Skeletal muscle satellite cell (primary cell): ENCODE data around the gene PARD6G.

Source experiments
- H3K27me3 ChIP-seq: 2 replicates; pipeline ENCODE4 v1.7.0; 2013; ENCODE audit warnings: low read length; ENCODE audit not compliant: control insufficient read depth, insufficient read depth
- H3K36me3 ChIP-seq: 2 replicates; pipeline ENCODE4 v1.7.0; 2013; ENCODE audit warnings: mild to moderate bottlenecking, control low read depth, low read length; ENCODE audit not compliant: insufficient read depth
- H3K4me1 ChIP-seq: 2 replicates; pipeline ENCODE4 v1.7.0; 2013; ENCODE audit warnings: low read length; ENCODE audit not compliant: control insufficient read depth, insufficient read depth
- H3K4me2 ChIP-seq: 2 replicates; pipeline ENCODE4 v1.7.0; 2013; ENCODE audit warnings: mild to moderate bottlenecking, low read length
- H3K4me3 ChIP-seq: 2 replicates; pipeline ENCODE4 v1.7.0; 2013; ENCODE audit warnings: low read length
- H3K9ac ChIP-seq: 2 replicates; pipeline ENCODE4 v1.7.0; 2013; ENCODE audit warnings: mild to moderate bottlenecking, low read depth, low read length, moderate library complexity
- H3K9me3 ChIP-seq: replicated peaks from 2 replicates; pipeline ENCODE4 v1.7.0; 2013; ENCODE audit warnings: mild to moderate bottlenecking, control low read depth, low read length

The PARD6G gene

DNA sequence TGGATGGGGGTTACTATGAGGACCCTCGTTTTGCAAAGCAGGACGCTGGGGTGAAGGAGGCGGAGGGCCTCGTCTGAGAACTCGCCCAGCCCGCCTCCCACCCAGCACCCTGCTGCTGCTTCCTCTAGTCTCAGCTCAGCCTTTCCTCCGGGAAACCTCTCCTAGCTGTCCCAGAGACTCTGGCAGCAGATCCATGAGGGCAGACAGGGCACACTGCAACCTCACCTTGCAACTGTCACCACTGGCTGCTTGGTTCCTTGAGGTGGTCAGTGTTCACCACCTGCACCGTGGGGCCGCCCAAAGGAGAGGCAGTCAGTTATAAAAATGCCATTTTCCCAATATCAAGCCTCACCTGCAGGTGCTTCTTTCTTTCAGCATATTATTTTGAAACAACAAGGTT, 45.6 kb downstream of the PARD6G start:
- no peak overlapping the region for H3K4me2 ChIP-seq
- no peak overlapping the region for H3K4me3 ChIP-seq
- no peak overlapping the region for H3K9ac ChIP-seq
- no peaks in the 10 kb centered on the region for H3K27me3 ChIP-seq
- H3K9me3 ChIP-seq, result no peaks in the 10 kb centered on the region
- H3K36me3 ChIP-seq, result no peaks in the 10 kb centered on the region
- no peaks in the 10 kb centered on the region for H3K4me1 ChIP-seq

DNA sequence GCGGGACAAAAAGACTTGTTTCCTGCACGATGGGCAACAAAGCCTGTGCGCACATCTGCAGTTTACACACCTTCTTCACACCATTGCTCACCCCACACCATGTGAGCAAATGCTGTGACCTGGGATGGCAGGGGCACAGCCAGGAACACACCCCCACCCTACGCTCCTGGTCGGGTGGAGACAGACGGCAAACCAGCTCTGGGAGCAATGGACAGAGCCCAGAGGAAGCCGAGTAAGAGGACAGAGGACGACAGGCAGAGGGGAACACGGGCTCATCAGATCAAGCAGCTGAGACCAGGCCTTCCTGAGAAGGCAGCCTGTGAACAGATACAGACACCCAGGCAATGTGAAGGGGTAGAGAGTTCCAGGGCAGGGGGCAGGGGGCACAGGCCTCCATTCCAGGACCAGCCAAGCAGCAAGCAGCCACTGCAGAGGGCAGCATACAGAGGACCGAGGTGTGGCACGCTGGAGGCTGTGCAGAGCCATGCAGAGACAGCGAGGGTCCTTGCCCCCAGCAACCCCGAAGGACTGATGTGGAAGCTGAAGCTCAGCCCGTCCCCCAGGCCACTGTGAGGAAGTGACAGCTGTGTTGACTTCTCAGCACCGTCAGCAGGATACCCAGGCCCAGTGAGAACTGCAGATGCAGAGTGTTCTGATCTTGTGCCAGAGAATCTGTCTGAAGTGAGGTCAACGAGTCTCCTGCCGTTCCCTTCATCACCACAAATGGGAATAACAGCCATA, 46.2 kb downstream of the PARD6G start:
- Histone ChIP-seq H3K9me3 (no peaks in the 10 kb centered on the region), H3K27me3 (no peaks in the 10 kb centered on the region), H3K4me2 (no peak overlapping the region), H3K4me3 (no peak overlapping the region), H3K9ac (no peak overlapping the region), H3K36me3 (no peaks in the 10 kb centered on the region), H3K4me1 (no peaks in the 10 kb centered on the region)

DNA sequence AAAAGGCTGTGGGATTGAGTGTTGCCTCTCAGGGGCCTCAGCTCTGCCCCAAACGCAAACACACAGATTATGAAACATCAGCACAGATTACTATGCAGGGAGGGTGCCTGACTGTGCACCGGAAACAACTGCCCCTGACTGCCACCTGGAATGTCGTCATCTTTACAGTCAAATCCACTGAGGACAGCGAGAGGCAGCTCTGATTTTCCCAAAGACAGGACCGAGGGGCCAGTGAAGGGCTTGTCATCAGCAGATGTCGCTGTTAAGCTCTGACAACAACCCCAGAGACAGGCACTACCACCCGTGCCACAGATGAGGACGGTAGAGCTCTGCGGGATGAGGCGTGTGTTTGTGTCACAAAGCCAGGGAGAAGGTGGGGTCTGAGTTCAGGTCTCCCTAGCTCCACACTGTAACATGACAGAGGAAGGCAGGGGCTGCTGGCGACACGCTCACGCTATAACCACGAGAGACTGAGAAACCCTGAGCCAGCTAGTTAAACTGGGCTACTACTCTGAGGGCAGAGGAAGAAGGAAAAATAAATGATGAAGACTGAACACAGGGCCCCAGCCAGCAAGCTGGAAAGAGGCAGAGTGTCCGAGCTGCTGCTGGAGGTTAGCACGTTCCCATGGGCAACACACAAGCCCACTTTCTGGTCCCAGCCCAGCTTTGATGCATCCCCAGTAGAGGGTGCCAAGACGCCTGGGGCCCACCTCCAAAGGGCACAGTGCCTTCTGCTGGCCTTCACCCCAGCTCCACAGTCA, 47.0 kb downstream of the PARD6G start:
- no peak overlapping the region for H3K9ac ChIP-seq
- no peaks in the 10 kb centered on the region for H3K4me1 ChIP-seq
- H3K9me3 ChIP-seq, result no peaks in the 10 kb centered on the region
- H3K4me2 ChIP-seq, result no peak overlapping the region
- H3K36me3 ChIP-seq, result no peaks in the 10 kb centered on the region
- no peak overlapping the region for H3K4me3 ChIP-seq
- no peaks in the 10 kb centered on the region for H3K27me3 ChIP-seq

DNA sequence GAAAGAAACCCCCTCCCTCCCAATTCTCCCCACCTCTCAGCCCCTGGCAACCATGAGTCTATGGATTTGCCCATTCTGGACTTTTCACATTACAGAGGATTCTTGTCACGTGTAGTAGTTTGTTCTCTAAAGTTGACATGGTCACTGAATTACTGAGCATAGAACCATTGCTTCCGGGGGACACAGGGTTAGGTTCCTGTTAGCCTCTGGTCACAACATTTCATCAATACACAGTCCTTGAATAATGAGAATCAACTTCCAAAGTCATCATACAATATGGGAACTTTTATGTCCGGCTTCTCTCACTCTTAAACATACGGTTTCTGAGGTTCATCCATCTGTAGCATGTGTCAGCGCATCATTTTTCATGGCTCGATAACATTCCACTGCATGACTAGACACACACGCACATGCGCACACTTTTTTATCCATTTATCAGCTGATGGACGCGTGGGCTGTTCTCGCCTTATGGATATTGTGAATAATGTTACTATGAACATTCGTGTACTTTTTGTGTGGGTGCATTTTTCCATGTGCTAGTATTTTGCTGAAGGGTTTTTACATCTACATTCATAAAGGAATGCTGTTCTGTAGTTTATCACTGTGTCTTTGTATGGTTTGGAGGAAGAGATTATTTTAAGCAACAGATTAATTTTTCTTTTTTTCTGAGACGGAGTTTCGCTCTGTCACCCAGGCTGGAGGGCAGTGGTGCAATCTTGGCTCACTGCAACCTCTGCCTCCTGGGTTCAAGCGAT, 48.1 kb downstream of the PARD6G start:
- Histone ChIP-seq H3K36me3 (no peaks in the 10 kb centered on the region), H3K9ac (no peak overlapping the region)

DNA sequence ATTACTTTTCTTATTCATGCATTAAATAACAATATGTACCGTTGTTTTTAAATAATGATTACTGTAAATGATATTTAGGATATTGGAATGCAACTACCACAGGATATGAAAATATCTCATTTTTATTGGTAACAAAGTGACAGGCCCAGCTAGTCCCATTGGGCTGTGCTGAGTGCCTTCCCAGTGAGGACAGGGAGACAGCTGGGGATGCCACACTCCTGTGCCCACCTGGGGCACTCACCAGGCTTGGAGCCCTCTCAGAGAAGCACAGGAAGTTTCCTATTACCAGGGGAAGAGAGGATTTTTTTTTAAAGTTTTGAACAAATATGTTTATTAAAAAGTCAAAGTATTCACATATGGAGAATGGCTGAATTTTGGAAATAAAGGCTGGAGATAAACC, 48.9 kb downstream of the PARD6G start:
- Histone ChIP-seq H3K36me3 (no peaks in the 10 kb centered on the region), H3K9me3 (no peaks in the 10 kb centered on the region)

More for the DNA sequence above, 48.1 kb downstream of the PARD6G start:
- H3K9me3 ChIP-seq, result no peaks in the 10 kb centered on the region
- H3K4me1 ChIP-seq, result no peaks in the 10 kb centered on the region
- H3K4me3 ChIP-seq, result no peak overlapping the region
- no peak overlapping the region for H3K4me2 ChIP-seq
- H3K27me3 ChIP-seq, result no peaks in the 10 kb centered on the region

DNA sequence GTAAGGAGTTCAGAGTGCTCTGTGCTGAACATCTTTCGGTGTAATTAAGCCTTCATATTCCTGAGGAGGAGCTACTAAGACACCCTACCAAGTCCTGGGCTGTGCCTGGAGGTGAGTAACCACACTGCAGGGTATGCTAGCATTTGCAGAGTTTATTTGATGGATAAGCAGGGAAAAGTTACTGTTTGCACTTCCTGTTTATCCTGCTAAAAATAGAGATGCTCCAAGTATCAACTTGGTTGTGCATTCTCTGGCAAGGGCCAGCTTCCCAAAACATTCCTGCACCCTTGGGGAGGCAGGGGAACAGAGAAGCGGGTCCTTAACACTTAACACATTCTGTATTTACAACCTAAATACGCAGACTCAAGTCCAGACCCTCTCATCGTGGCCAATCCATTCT, 49.8 kb downstream of the PARD6G start:
- no peaks in the 10 kb centered on the region for H3K27me3 ChIP-seq
- no peak overlapping the region for H3K9ac ChIP-seq
- no peak overlapping the region for H3K4me3 ChIP-seq
- no peaks in the 10 kb centered on the region for H3K9me3 ChIP-seq
- no peak overlapping the region for H3K4me2 ChIP-seq
- H3K4me1 ChIP-seq, result no peaks in the 10 kb centered on the region
- H3K36me3 ChIP-seq, result no peaks in the 10 kb centered on the region

More for the DNA sequence above, 48.9 kb downstream of the PARD6G start:
- H3K4me2 ChIP-seq, result no peak overlapping the region
- H3K27me3 ChIP-seq, result no peaks in the 10 kb centered on the region
- H3K9ac ChIP-seq, result no peak overlapping the region
- H3K4me1 ChIP-seq, result no peaks in the 10 kb centered on the region
- H3K4me3 ChIP-seq, result no peak overlapping the region

DNA sequence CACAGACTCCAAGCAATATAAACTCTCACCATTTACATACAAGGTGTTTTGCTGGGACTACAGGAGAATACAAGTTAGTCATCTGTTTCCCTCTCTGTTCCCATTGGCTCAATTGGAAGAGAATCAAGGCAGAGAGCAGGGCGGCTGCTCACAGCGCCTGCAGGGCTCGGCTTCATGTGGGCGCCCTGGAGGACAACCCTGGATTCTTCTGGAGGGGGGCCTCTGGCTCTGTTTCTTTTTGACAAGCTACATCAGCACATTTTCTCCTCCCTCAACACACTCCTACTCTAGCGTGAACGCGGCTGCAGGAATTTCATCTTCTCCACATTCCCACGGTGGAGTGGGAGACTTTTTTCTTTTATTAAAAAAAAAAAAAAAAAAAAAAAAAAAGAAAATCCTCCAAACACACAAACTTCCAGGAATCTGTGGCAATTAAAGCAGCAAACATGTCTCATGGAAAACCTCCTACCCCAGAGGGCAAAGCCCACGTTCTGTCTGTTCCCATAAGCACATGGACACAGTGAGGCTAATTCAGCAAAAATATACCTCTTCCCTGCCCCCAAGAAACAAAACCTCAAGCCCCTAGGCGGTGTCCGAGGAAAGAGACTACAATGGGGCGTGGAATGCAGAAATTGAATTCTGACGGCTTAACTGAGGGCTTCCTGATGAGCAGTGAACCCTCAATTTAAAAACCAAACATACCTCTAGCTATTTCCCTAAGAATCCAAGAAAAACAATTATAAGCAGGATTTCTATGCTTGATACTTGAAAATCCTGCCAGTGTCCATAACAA, 50.6 kb downstream of the PARD6G start:
- Histone ChIP-seq H3K4me3 (no peak overlapping the region), H3K9me3 (no peaks in the 10 kb centered on the region), H3K4me2 (no peak overlapping the region), H3K27me3 (no peaks in the 10 kb centered on the region), H3K36me3 (no peaks in the 10 kb centered on the region), H3K4me1 (no peaks in the 10 kb centered on the region), H3K9ac (no peak overlapping the region)

DNA sequence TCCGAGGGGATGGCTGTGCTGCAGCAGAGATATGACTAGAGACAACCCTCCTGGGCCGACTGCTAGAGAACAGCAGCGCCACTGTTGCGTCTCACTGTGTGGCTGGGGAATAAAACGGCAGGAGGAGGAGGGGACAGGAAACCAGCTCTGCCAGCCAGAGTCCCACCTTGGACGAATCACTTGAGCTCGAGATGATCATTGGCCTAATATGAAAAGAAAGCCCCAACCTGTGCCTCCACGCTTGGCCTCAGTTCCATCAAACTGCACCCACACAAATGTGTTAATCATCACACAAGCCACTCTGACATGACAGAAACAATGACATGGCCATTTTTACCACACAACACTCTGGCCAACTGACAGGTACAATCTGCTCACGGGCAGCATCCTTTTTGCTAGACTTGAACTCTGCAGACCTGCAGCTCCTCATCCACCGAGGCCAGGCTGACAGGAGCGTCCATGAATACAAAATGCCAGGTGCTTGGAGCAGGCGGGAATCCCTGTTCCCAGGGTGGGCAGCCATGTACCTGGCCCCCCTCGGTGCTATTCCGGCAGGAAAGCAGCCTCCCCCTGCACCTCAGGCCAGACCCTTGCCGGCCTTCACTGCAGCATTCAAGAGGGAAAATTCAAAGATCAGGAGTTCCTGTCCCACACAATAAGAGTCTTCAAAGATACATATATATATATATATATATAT, 52.3 kb downstream of the PARD6G start:
- H3K9me3 ChIP-seq, result no peaks in the 10 kb centered on the region
- H3K36me3 ChIP-seq, result no peaks in the 10 kb centered on the region
- H3K9ac ChIP-seq, result no peak overlapping the region
- H3K4me1 ChIP-seq, result no peaks in the 10 kb centered on the region
- no peaks in the 10 kb centered on the region for H3K27me3 ChIP-seq
- H3K4me3 ChIP-seq, result no peak overlapping the region
- no peak overlapping the region for H3K4me2 ChIP-seq

DNA sequence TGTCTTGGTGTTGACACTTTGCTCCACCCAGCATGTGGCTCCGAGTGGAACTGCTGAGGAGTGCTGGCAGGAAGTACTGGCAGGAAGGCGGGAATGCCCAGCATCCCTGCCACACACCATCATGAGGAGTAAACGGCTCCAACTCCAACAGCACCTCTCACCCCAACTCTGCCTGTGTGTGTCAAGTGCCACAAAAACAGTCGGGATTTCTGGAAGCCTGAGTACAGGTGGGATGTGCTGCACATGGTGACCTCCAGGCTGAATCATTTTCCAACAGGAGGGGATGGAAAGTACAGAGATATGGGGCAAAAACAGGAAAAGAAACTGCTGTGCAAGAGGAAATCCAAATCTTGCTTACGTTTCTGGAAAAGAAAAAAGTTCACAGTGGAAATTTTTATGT, 53.6 kb downstream of the PARD6G start:
- no peaks in the 10 kb centered on the region for H3K9me3 ChIP-seq
- H3K27me3 ChIP-seq, result no peaks in the 10 kb centered on the region
- H3K4me2 ChIP-seq, result no peak overlapping the region
- no peak overlapping the region for H3K4me3 ChIP-seq
- no peaks in the 10 kb centered on the region for H3K4me1 ChIP-seq
- H3K9ac ChIP-seq, result no peak overlapping the region
- H3K36me3 ChIP-seq, result no peaks in the 10 kb centered on the region

DNA sequence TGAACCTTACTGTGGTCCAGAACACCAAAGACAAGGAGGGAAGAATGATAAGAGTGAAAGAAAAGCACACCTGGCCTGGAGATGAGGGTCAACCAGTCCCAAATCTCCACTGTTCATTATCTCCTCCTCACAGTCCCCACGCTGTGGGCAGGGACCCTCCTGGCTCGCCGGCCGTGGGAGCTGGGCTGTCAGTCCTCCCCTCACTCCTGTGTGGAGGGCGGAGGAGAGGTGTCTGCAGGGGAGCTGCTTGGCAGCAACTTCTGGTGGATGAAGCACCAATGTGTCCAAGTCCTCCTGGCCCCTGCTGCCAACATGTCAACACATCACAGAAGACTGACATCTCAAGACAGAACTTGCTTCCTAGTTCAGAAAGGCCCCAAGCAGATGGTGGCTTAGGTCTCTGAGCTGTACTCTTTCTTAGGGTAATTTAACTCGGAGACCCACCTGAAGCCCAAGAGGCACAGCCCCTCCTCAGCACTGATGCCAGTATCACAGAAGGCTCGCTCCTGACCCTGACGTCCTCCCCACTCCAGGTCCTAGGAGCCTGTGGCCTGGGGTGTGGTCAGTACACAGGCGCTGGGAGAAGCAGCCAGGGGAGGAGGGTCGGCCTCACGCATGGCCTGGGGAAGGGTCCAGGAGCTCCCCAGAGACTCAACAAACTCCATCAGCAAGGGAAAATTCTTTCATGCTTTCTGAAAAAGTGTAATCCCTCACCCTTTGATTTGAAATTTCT, 54.5 kb downstream of the PARD6G start:
- Histone ChIP-seq H3K9me3 (no peaks in the 10 kb centered on the region), H3K4me2 (no peak overlapping the region), H3K27me3 (no peaks in the 10 kb centered on the region), H3K36me3 (no peaks in the 10 kb centered on the region), H3K4me3 (no peak overlapping the region), H3K9ac (no peak overlapping the region), H3K4me1 (no peaks in the 10 kb centered on the region)
